SK-N-SH treated with all-trans-retinoic acid at 6 μM for 48 hours (cell line): Measurements from ENCODE around the gene IMMP2L.

Experiments used
- ATAC-seq: fragments of 200-7000 bp; cut with Tn5 transposase; 3 replicates; pipeline ENCODE4 v1.9.1; 2020; ENCODE audit warnings: mild to moderate bottlenecking, moderate library complexity
- ARNTL ChIP-seq: fragments of 450-650 bp; formaldehyde crosslinking; IDR thresholded peaks from 2 replicates; pipeline ENCODE4 v1.5.0; 2020; ENCODE audit warnings: low read depth, mild to moderate bottlenecking, moderate library complexity, borderline replicate concordance
- BACH2 ChIP-seq: fragments of 250-450 bp; sonication (Bioruptor Pico); IDR thresholded peaks from 2 replicates; pipeline ENCODE4 v1.9.0; 2021; ENCODE audit warnings: mild to moderate bottlenecking, borderline replicate concordance
- CSDC2 ChIP-seq: fragments of 250-450 bp; sonication (Bioruptor Pico); IDR thresholded peaks from 2 replicates; pipeline ENCODE4 v1.5.0; 2020; ENCODE audit warnings: mild to moderate bottlenecking, moderate library complexity
- ESRRG ChIP-seq: fragments of 250-450 bp; sonication (Bioruptor Pico); IDR thresholded peaks from 2 replicates; pipeline ENCODE4 v1.6.1; 2021; ENCODE audit warnings: mild to moderate bottlenecking
- ISL1 ChIP-seq: fragments of 250-450 bp; sonication (Bioruptor Pico); IDR thresholded peaks from 2 replicates; pipeline ENCODE4 v2.1.2; 2022; ENCODE audit warnings: mild to moderate bottlenecking, moderate library complexity
- OSR1 ChIP-seq: fragments of 250-450 bp; sonication (Bioruptor Pico); IDR thresholded peaks from 2 replicates; pipeline ENCODE4 v1.8.0; 2022; ENCODE audit warnings: moderate library complexity, mild to moderate bottlenecking, inconsistent platforms
- PPARA ChIP-seq: fragments of 250-450 bp; sonication (Bioruptor Pico); IDR thresholded peaks from 2 replicates; pipeline ENCODE4 v1.5.0; 2020; ENCODE audit warnings: mild to moderate bottlenecking, borderline replicate concordance
- RARB ChIP-seq: fragments of 250-450 bp; sonication (Bioruptor Pico); IDR thresholded peaks from 2 replicates; pipeline ENCODE4 v1.8.0; 2021; ENCODE audit warnings: mild to moderate bottlenecking, moderate library complexity
- SNAI2 ChIP-seq: fragments of 250-450 bp; sonication (Bioruptor Pico); IDR thresholded peaks from 2 replicates; pipeline ENCODE4 v1.5.0; 2020; ENCODE audit warnings: mild to moderate bottlenecking, moderate library complexity
- TCF4 ChIP-seq: fragments of 250-450 bp; sonication (Bioruptor Pico); IDR thresholded peaks from 2 replicates; pipeline ENCODE4 v1.8.0; 2021; ENCODE audit warnings: mild to moderate bottlenecking, moderate library complexity, borderline replicate concordance
- TOX ChIP-seq: fragments of 250-450 bp; sonication (Bioruptor Pico); IDR thresholded peaks from 2 replicates; pipeline ENCODE4 v1.8.0; 2021; ENCODE audit warnings: mild to moderate bottlenecking, moderate library complexity, borderline replicate concordance
- ZC3H10 ChIP-seq: fragments of 250-450 bp; sonication (Bioruptor Pico); IDR thresholded peaks from 2 replicates; pipeline ENCODE4 v1.5.1; 2021; ENCODE audit warnings: mild to moderate bottlenecking, moderate library complexity
- ZFP3 ChIP-seq: fragments of 250-450 bp; sonication (Bioruptor Pico); IDR thresholded peaks from 2 replicates; pipeline ENCODE4 v1.5.0; 2020; ENCODE audit warnings: mild to moderate bottlenecking, moderate library complexity
- ZFP30 ChIP-seq: fragments of 450-650 bp; formaldehyde crosslinking; IDR thresholded peaks from 2 replicates; pipeline ENCODE4 v1.5.0; 2022; ENCODE audit warnings: mild to moderate bottlenecking, moderate library complexity
- ZNF565 ChIP-seq: fragments of 450-650 bp; formaldehyde crosslinking; conservative IDR thresholded peaks from 2 replicates; pipeline ENCODE4 v1.5.0; 2020; ENCODE audit warnings: low read depth, mild to moderate bottlenecking, moderate library complexity
- ZNF70 ChIP-seq: fragments of 450-650 bp; formaldehyde crosslinking; IDR thresholded peaks from 2 replicates; pipeline ENCODE4 v1.5.0; 2020; ENCODE audit warnings: mild to moderate bottlenecking, moderate library complexity
- ZNF8 ChIP-seq: fragments of 450-650 bp; formaldehyde crosslinking; IDR thresholded peaks from 2 replicates; pipeline ENCODE4 v1.5.0; 2020; ENCODE audit warnings: mild to moderate bottlenecking, moderate library complexity
- TF ChIP-seq, protein P1 (sequence below): fragments of 250-450 bp; sonication (Bioruptor Pico); IDR thresholded peaks from 2 replicates; pipeline ENCODE4 v1.5.1; 2021; ENCODE audit warnings: mild to moderate bottlenecking, moderate library complexity
- TF ChIP-seq, protein P2 (sequence below): fragments of 250-450 bp; sonication (Bioruptor Pico); IDR thresholded peaks from 2 replicates; pipeline ENCODE4 v1.5.1; 2020; ENCODE audit warnings: low read depth, mild to moderate bottlenecking, moderate library complexity
- TF ChIP-seq, protein P3 (sequence below): fragments of 250-450 bp; sonication (Bioruptor Pico); IDR thresholded peaks from 2 replicates; pipeline ENCODE4 v1.8.0; 2021; ENCODE audit warnings: low read depth, mild to moderate bottlenecking, moderate library complexity, borderline replicate concordance
- TF ChIP-seq, protein P4 (sequence below): fragments of 250-450 bp; sonication (Bioruptor Pico); IDR thresholded peaks from 2 replicates; pipeline ENCODE4 v1.8.0; 2020; ENCODE audit warnings: mild to moderate bottlenecking, moderate library complexity, borderline replicate concordance
- TF ChIP-seq, protein P5 (sequence below): fragments of 250-450 bp; sonication (Bioruptor Pico); IDR thresholded peaks from 2 replicates; pipeline ENCODE4 v1.5.0; 2020; ENCODE audit warnings: mild to moderate bottlenecking, moderate library complexity

Gene IMMP2L

DNA sequence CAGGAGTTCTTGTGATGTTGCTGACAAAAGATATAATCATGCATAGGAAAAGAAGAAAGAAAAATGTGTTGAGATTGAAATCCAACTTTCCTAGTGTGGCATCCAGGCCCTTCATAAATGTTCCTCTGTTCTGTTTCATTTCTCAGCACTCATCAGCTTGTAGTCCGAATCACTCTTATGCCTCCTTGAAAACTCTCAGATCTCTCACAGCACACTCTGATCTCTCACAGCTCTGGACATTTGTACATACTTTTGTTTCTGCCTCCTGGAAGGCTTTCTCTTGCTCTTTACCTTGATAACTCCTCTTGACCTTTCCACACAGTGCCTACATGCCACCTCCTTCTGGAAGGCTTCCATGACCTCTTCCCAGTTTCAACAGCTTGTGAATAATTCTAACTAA is 880.4 kb downstream of the IMMP2L start:
- ATAC-seq, result no peak
- TF ChIP-seq, protein P1, sequence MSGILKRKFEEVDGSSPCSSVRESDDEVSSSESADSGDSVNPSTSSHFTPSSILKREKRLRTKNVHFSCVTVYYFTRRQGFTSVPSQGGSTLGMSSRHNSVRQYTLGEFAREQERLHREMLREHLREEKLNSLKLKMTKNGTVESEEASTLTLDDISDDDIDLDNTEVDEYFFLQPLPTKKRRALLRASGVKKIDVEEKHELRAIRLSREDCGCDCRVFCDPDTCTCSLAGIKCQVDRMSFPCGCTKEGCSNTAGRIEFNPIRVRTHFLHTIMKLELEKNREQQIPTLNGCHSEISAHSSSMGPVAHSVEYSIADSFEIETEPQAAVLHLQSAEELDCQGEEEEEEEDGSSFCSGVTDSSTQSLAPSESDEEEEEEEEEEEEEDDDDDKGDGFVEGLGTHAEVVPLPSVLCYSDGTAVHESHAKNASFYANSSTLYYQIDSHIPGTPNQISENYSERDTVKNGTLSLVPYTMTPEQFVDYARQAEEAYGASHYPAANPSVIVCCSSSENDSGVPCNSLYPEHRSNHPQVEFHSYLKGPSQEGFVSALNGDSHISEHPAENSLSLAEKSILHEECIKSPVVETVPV (CRISPR knock-in tag), result no peak
- TF ChIP-seq CSDC2 (no peak), ISL1 (CRISPR knock-in tag) (no peak), OSR1 (no peak), ZNF565 (CRISPR knock-in tag) (no peak), RARB (CRISPR knock-in tag) (no peak), TOX (no peak), ESRRG (no peak), ZFP30 (CRISPR knock-in tag) (no peak), PPARA (CRISPR knock-in tag) (no peak), BACH2 (CRISPR knock-in tag) (no peak), ZNF8 (CRISPR knock-in tag) (no peak), ARNTL (CRISPR knock-in tag) (no peak), ZNF70 (no peak), ZFP3 (CRISPR knock-in tag) (no peak), ZC3H10 (CRISPR knock-in tag) (no peak), SNAI2 (CRISPR knock-in tag) (no peak)
- TF ChIP-seq, protein P2, sequence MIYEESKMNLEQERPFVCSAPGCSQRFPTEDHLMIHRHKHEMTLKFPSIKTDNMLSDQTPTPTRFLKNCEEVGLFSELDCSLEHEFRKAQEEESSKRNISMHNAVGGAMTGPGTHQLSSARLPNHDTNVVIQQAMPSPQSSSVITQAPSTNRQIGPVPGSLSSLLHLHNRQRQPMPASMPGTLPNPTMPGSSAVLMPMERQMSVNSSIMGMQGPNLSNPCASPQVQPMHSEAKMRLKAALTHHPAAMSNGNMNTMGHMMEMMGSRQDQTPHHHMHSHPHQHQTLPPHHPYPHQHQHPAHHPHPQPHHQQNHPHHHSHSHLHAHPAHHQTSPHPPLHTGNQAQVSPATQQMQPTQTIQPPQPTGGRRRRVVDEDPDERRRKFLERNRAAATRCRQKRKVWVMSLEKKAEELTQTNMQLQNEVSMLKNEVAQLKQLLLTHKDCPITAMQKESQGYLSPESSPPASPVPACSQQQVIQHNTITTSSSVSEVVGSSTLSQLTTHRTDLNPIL (CRISPR knock-in tag), result no peak
- TF ChIP-seq, protein P3, sequence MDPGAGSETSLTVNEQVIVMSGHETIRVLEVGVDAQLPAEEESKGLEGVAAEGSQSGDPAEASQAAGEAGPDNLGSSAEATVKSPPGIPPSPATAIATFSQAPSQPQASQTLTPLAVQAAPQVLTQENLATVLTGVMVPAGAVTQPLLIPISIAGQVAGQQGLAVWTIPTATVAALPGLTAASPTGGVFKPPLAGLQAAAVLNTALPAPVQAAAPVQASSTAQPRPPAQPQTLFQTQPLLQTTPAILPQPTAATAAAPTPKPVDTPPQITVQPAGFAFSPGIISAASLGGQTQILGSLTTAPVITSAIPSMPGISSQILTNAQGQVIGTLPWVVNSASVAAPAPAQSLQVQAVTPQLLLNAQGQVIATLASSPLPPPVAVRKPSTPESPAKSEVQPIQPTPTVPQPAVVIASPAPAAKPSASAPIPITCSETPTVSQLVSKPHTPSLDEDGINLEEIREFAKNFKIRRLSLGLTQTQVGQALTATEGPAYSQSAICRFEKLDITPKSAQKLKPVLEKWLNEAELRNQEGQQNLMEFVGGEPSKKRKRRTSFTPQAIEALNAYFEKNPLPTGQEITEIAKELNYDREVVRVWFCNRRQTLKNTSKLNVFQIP (CRISPR knock-in tag), result no peak

DNA sequence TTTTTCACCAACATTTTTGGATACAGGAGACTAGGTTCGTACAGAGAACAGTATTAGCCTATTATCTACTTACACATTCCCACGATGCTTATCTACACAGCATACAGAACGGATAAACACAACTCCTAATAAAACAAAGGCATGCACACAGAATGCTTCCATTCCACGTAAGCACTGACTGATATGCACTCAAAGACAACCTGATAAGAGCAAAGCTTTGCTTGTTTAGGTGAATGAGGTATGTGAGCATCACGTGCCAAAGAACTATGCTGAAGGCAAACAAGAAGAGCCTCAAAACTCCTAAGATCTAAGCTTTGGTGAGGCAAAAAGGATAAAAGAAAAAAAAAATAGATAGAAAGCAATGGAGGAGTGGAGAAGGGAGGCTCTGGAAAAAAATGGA is 884.9 kb downstream of the IMMP2L start:
- no peak for TF ChIP-seq OSR1
- TF ChIP-seq, protein P1 (CRISPR knock-in tag), result no peak
- no peak for TF ChIP-seq BACH2 (CRISPR knock-in tag)
- TF ChIP-seq ZFP30 (CRISPR knock-in tag), result no peak
- TF ChIP-seq TCF4, result no peak
- TF ChIP-seq, protein P2 (CRISPR knock-in tag), result no peak
- TF ChIP-seq, protein P4, sequence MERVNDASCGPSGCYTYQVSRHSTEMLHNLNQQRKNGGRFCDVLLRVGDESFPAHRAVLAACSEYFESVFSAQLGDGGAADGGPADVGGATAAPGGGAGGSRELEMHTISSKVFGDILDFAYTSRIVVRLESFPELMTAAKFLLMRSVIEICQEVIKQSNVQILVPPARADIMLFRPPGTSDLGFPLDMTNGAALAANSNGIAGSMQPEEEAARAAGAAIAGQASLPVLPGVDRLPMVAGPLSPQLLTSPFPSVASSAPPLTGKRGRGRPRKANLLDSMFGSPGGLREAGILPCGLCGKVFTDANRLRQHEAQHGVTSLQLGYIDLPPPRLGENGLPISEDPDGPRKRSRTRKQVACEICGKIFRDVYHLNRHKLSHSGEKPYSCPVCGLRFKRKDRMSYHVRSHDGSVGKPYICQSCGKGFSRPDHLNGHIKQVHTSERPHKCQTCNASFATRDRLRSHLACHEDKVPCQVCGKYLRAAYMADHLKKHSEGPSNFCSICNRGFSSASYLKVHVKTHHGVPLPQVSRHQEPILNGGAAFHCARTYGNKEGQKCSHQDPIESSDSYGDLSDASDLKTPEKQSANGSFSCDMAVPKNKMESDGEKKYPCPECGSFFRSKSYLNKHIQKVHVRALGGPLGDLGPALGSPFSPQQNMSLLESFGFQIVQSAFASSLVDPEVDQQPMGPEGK (CRISPR knock-in tag), result no peak
- TF ChIP-seq RARB (CRISPR knock-in tag), result no peak
- no peak for TF ChIP-seq ZNF70
- TF ChIP-seq ARNTL (CRISPR knock-in tag), result no peak
- no peak for TF ChIP-seq TOX
- TF ChIP-seq, protein P5, sequence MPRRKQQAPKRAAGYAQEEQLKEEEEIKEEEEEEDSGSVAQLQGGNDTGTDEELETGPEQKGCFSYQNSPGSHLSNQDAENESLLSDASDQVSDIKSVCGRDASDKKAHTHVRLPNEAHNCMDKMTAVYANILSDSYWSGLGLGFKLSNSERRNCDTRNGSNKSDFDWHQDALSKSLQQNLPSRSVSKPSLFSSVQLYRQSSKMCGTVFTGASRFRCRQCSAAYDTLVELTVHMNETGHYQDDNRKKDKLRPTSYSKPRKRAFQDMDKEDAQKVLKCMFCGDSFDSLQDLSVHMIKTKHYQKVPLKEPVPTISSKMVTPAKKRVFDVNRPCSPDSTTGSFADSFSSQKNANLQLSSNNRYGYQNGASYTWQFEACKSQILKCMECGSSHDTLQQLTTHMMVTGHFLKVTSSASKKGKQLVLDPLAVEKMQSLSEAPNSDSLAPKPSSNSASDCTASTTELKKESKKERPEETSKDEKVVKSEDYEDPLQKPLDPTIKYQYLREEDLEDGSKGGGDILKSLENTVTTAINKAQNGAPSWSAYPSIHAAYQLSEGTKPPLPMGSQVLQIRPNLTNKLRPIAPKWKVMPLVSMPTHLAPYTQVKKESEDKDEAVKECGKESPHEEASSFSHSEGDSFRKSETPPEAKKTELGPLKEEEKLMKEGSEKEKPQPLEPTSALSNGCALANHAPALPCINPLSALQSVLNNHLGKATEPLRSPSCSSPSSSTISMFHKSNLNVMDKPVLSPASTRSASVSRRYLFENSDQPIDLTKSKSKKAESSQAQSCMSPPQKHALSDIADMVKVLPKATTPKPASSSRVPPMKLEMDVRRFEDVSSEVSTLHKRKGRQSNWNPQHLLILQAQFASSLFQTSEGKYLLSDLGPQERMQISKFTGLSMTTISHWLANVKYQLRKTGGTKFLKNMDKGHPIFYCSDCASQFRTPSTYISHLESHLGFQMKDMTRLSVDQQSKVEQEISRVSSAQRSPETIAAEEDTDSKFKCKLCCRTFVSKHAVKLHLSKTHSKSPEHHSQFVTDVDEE (CRISPR knock-in tag), result no peak
- TF ChIP-seq ZNF8 (CRISPR knock-in tag), result no peak
- TF ChIP-seq ZC3H10 (CRISPR knock-in tag), result no peak
- no peak for TF ChIP-seq PPARA (CRISPR knock-in tag)
- no peak for ATAC-seq
